Measurements from ENCODE around the gene FHIP2A.

DNA sequence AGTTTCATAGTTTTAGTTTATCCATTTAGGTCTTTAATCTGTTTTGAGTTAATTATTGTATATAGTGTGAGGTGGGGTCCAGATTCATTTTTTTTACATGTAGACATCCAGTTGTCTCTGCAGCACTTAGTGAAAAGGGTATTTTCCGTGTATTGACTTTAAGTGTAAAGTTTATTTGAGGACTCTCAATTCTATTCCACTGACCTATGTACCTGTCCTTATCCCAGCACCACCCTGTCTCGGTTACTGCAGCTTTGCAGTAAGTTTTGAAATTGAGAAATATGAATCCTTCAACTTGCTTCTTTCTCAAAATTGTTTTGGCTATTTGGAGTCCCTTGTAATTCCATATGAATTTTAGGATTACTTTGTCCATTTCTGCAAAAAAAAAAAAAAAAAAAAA lies 29.8 kb downstream of the FHIP2A start:
- TF ChIP-seq, protein P1, sequence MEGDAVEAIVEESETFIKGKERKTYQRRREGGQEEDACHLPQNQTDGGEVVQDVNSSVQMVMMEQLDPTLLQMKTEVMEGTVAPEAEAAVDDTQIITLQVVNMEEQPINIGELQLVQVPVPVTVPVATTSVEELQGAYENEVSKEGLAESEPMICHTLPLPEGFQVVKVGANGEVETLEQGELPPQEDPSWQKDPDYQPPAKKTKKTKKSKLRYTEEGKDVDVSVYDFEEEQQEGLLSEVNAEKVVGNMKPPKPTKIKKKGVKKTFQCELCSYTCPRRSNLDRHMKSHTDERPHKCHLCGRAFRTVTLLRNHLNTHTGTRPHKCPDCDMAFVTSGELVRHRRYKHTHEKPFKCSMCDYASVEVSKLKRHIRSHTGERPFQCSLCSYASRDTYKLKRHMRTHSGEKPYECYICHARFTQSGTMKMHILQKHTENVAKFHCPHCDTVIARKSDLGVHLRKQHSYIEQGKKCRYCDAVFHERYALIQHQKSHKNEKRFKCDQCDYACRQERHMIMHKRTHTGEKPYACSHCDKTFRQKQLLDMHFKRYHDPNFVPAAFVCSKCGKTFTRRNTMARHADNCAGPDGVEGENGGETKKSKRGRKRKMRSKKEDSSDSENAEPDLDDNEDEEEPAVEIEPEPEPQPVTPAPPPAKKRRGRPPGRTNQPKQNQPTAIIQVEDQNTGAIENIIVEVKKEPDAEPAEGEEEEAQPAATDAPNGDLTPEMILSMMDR (IDR thresholded peaks at IDR 0.05): no peak
- TF ChIP-seq POLR2A (IDR thresholded peaks at IDR 0.05): no peak
